HL-60 (cell line): ENCODE measurements around the gene TACC2.

ENCODE experiments used
- DNase-seq, 2 experiments: peaks; one replicate each; pipeline ENCODE4 v3.0.0-alpha.2; 2010 to 2020; ENCODE audit warnings: low read depth in 1 of 2, low spot score in 1 of 2
- H3K27ac ChIP-seq: fragments of 250-450 bp; sonication (Bioruptor Pico); replicated peaks from 2 replicates; pipeline ENCODE4 v1.5.1; 2020; ENCODE audit warnings: mild to moderate bottlenecking, moderate library complexity
- H3K27me3 ChIP-seq: fragments of 250-450 bp; sonication (Bioruptor Pico); 2 replicates; pipeline ENCODE4 v1.5.1; 2021; ENCODE audit warnings: mild to moderate bottlenecking, moderate library complexity; ENCODE audit not compliant: insufficient read depth, poor library complexity, severe bottlenecking
- H3K4me3 ChIP-seq: replicated peaks from 2 replicates; pipeline ENCODE4 v1.5.1; 2011; ENCODE audit warnings: mild to moderate bottlenecking, control low read depth, low read length; ENCODE audit not compliant: insufficient read depth
- CTCF ChIP-seq: IDR thresholded peaks from one replicate; pipeline ENCODE4 v1.5.1; 2011; ENCODE audit warnings: low read length, control low read depth, inconsistent platforms; ENCODE audit not compliant: insufficient read depth
- GABPA ChIP-seq: IDR thresholded peaks from 2 replicates; pipeline ENCODE4 v1.6.1; 2012; ENCODE audit warnings: low read depth
- POLR2AphosphoS5 ChIP-seq: IDR thresholded peaks from 2 replicates; pipeline ENCODE4 v1.6.1; 2012; ENCODE audit warnings: low read depth
- REST ChIP-seq: IDR thresholded peaks from 2 replicates; pipeline ENCODE4 v1.6.1; 2012; ENCODE audit warnings: low read depth; ENCODE audit not compliant: insufficient replicate concordance
- SPI1 ChIP-seq: IDR thresholded peaks from 2 replicates; pipeline ENCODE4 v1.6.1; 2012; ENCODE audit warnings: low read depth, mild to moderate bottlenecking, borderline replicate concordance

Gene TACC2

GRCh38 chr10:122018491-122018890 lies 29.5 kb downstream of the TACC2 start:
- H3K27ac ChIP-seq: peak overlapping the region; percentile 17
- no peak overlapping the region for H3K4me3 ChIP-seq
- no peak for DNase-seq

GRCh38 chr10:122018951-122019413 lies 30.0 kb downstream of the TACC2 start:
- H3K27ac ChIP-seq: no peak overlapping the region
- no peak for TF ChIP-seq REST
- TF ChIP-seq CTCF: no peak
- no peak for TF ChIP-seq POLR2AphosphoS5
- H3K4me3 ChIP-seq: no peak overlapping the region

More at GRCh38 chr10:122018491-122018890, 29.5 kb downstream of the TACC2 start:
- no peak for TF ChIP-seq GABPA
- no peak for TF ChIP-seq POLR2AphosphoS5
- TF ChIP-seq CTCF: no peak
- TF ChIP-seq SPI1: no peak
- H3K27me3 ChIP-seq: no peaks in the 10 kb centered on the region

GRCh38 chr10:122019414-122019975 lies 30.5 kb downstream of the TACC2 start:
- no peak overlapping the region for H3K4me3 ChIP-seq
- TF ChIP-seq GABPA (no peak), POLR2AphosphoS5 (no peak), CTCF (no peak), REST (no peak), SPI1 (no peak)
- H3K27me3 ChIP-seq: no peaks in the 10 kb centered on the region
- no peak for DNase-seq
- no peak overlapping the region for H3K27ac ChIP-seq

More at GRCh38 chr10:122018951-122019413, 30.0 kb downstream of the TACC2 start:
- H3K27me3 ChIP-seq: no peaks in the 10 kb centered on the region
- DNase-seq: no peak

- no peak for DNase-seq
- Histone ChIP-seq H3K27ac (no peak overlapping the region), H3K4me3 (no peak overlapping the region), H3K27me3 (no peaks in the 10 kb centered on the region)
- TF ChIP-seq POLR2AphosphoS5: no peak
- TF ChIP-seq REST: no peak
- TF ChIP-seq GABPA: no peak
- TF ChIP-seq CTCF: no peak
- TF ChIP-seq SPI1: no peak
Observed at GRCh38 chr10:122020226-122020625, 31.3 kb downstream of the TACC2 start.
